ENCODE results near the gene BAIAP3.

BAIAP3 gene

GRCh38 chr16:1311212-1311737, 22.2 kb upstream of the BAIAP3 start:
- TF ChIP-seq CTCF (IDR thresholded peaks at IDR 0.05; ENCODE audit: low read depth, low read length): no peak
- Histone ChIP-seq H3K4me3 (ENCODE audit: low read depth, low read length) (peak overlapping the region; percentile 97), H3K27me3 (no peaks in the 10 kb centered on the region), H3K4me1 (no peaks in the 10 kb centered on the region), H3K9me3 (no peaks in the 10 kb centered on the region), H3K36me3 (peaks cover 41% of the 10 kb centered on the region)
- no peak for DNase-seq

- Histone ChIP-seq H3K36me3 (peaks cover 47% of the 10 kb centered on the region), H3K4me3 (ENCODE audit: low read depth, low read length) (peak overlapping the region; percentile 97), H3K9me3 (no peaks in the 10 kb centered on the region), H3K27me3 (no peaks in the 10 kb centered on the region), H3K4me1 (no peaks in the 10 kb centered on the region)
- no peak for TF ChIP-seq CTCF (IDR thresholded peaks at IDR 0.05; ENCODE audit: low read depth, low read length)
- DNase-seq: no peak
These were observed 21.5 kb upstream of the BAIAP3 start for GRCh38 chr16:1311738-1312466.

- Histone ChIP-seq H3K4me3 (ENCODE audit: low read depth, low read length) (no peak overlapping the region), H3K27me3 (no peaks in the 10 kb centered on the region), H3K36me3 (peaks cover 52% of the 10 kb centered on the region), H3K9me3 (no peaks in the 10 kb centered on the region), H3K4me1 (no peaks in the 10 kb centered on the region)
- DNase-seq: no peak
- TF ChIP-seq CTCF (IDR thresholded peaks at IDR 0.05; ENCODE audit: low read depth, low read length): no peak
These were observed 21.0 kb upstream of the BAIAP3 start for GRCh38 chr16:1312467-1312816.

- H3K4me3 ChIP-seq (ENCODE audit: low read depth, low read length): no peak overlapping the region
- no peaks in the 10 kb centered on the region for H3K9me3 ChIP-seq
- H3K27me3 ChIP-seq: no peaks in the 10 kb centered on the region
- no peak for TF ChIP-seq CTCF (IDR thresholded peaks at IDR 0.05; ENCODE audit: low read depth, low read length)
- DNase-seq: no peak
- no peaks in the 10 kb centered on the region for H3K4me1 ChIP-seq
- peaks cover 57% of the 10 kb centered on the region for H3K36me3 ChIP-seq
These were observed 20.5 kb upstream of the BAIAP3 start for GRCh38 chr16:1312903-1313302.

- Histone ChIP-seq H3K4me1 (no peaks in the 10 kb centered on the region), H3K27me3 (no peaks in the 10 kb centered on the region), H3K9me3 (no peaks in the 10 kb centered on the region), H3K36me3 (peaks cover 66% of the 10 kb centered on the region), H3K4me3 (ENCODE audit: low read depth, low read length) (no peak overlapping the region)
- DNase-seq: no peak
- no peak for TF ChIP-seq CTCF (IDR thresholded peaks at IDR 0.05; ENCODE audit: low read depth, low read length)
These were observed 19.6 kb upstream of the BAIAP3 start for GRCh38 chr16:1313721-1314369.

Data from BE2C (cell line).